ENCODE data around the gene CCDC186. TPM values are rescaled to one million over a fixed set of nuclear protein-coding genes. Genes with fewer than 3 reads are reported as not detected.

Gene CCDC186
- total and polyA plus RNA-seq, 2 of the 13 experiments (the other 11 are each of a cell fraction or from before 2014, with no cell fraction given), result 4.2 to 11.8 TPM

DNA sequence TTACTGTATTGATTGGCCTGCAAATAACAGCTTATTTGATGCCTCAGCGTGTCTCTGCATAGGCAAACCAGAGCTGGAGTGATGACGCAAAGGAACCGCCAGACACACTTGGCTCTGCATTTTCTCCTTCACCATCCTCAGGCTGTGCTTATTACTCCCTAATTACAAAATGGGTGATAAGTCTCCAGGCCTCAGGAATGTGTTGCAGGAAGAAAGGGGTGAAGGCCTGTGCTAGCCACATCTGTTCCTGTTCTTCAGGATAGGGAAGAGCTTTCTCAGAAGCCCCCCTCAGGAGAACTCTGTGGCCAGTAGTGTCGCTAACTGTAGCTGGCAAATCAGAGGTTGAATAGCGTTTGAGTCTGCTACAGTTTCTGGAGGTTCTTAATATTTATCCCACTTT is 10.3 kb upstream of the CCDC186 start (continued):
- no peak for TF ChIP-seq NR1H2 (CRISPR knock-in tag; IDR thresholded peaks at IDR 0.05; ENCODE audit: borderline replicate concordance, low read depth)

DNA sequence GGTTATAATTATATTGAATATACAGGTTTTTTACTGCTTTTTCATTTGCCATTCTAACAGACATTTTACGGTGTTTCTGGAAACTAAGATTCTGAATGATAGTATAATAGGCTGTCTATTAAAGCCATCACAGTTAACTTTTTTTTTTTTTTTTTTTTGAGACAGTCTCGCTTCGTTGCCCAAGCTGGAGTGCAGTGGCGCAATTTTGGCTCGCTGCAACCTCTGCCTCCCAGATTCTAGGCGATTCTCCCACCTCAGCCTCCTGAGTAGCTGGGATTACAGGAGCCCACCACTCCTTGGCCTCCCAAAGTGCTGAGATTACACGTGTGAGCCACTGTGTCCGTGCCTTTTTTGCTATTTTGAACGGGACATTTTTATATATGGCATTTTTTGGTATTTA is 9.6 kb upstream of the CCDC186 start:
- Histone ChIP-seq H3K4me1 (ENCODE audit: insufficient read depth, low read length) (no peaks in the 10 kb centered on the region), H3K9me3 (ENCODE audit: low read length) (no peaks in the 10 kb centered on the region), H3K4me3 (replicated peaks in 1 of 3; ENCODE audit: insufficient read depth in 1 of 3, low read depth in 2 of 3, low read length in 3 of 3) (no peak overlapping the region), H3K36me3 (replicated peaks in 1 of 2; ENCODE audit: control insufficient read depth in 1 of 2, insufficient read depth in 2 of 2, low read length in 2 of 2) (no peaks in the 10 kb centered on the region), H3K9ac (ENCODE audit: insufficient read depth, low read depth, low read length) (no peak overlapping the region), H4K20me1 (ENCODE audit: insufficient read depth, low read length) (no peaks in the 10 kb centered on the region), H3K27ac (ENCODE audit: extremely low read length, insufficient read depth, low read length) (no peak overlapping the region), H3K79me2 (ENCODE audit: insufficient read depth, low read length) (no peaks in the 10 kb centered on the region), H3K4me2 (ENCODE audit: low read depth, low read length) (no peak overlapping the region), H2AFZ (ENCODE audit: low read length) (no peak overlapping the region), H3K27me3 (ENCODE audit: control insufficient read depth in 1 of 2, insufficient read depth in 2 of 2, low read length in 2 of 2) (peaks cover 0 to 9% of the 10 kb centered on the region in 2 experiments; a peak in 1 of 5 replicates)
- no peak for ATAC-seq
- POLR2A ChIA-PET, result no interaction called here
- CTCF ChIA-PET (ENCODE audit: low intra/inter-chr PET ratio, low total read pairs), result no interaction called here
- BruUV-seq (replicated peaks), result no TSS peak
- WGBS (ENCODE audit: low lambda C conversion rate), result 22% methylated on average over 9 of the region's 9 CpGs
- no peak for TF ChIP-seq ERF (CRISPR knock-in tag; IDR thresholded peaks at IDR 0.05)
- TF ChIP-seq SSRP1 (CRISPR knock-in tag; IDR thresholded peaks at IDR 0.05), result no peak
- no peak for TF ChIP-seq CHCHD3 (CRISPR knock-in tag; IDR thresholded peaks at IDR 0.05)
- TF ChIP-seq ZNF326 (CRISPR knock-in tag; IDR thresholded peaks at IDR 0.05; ENCODE audit: borderline replicate concordance), result no peak
- no peak for TF ChIP-seq RBM22 (optimal IDR thresholded peaks at IDR 0.05; ENCODE audit: low read length)
- TF ChIP-seq NR3C1 (CRISPR knock-in tag; IDR thresholded peaks at IDR 0.05), result no peak
- no peak for TF ChIP-seq PPARG (CRISPR knock-in tag; conservative IDR thresholded peaks at IDR 0.05)
- TF ChIP-seq MED13 (CRISPR knock-in tag; IDR thresholded peaks at IDR 0.05), result no peak
- DNase-seq (ENCODE audit: low spot score), result no peak
- in situ Hi-C loops (cut with HindIII; ENCODE audit: extremely low pct_ligation_motif_present, low pct_unique_long_range_greater_than_20kb) (no loop called here), intact Hi-C loops (cut with micrococcal nuclease; ENCODE audit: unreplicated experiment) (no loop called here)
- no peak for FAIRE-seq

DNA sequence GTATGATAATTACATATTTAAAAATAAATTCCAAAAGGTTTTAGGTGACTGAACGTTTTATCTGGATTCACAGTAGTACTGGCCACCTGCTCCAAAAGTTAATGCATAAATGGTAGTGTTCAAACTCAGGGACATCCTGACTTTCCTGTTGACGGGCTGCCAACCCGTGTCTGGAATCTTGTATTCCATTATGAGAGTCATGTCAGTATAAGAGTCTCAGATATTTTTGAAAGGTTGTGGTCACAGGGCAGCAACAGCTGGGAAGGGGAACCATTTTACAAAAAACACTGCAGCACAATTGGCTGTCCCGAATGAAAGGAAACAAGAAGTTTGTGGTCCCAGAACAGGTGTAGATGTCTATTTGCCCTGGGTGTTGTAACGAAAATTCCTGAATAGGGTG is 8.0 kb upstream of the CCDC186 start:
- intact Hi-C loops (cut with micrococcal nuclease; ENCODE audit: unreplicated experiment) (no loop called here), in situ Hi-C loops (cut with HindIII; ENCODE audit: extremely low pct_ligation_motif_present, low pct_unique_long_range_greater_than_20kb) (no loop called here)
- 6% methylated on average over 5 of the region's 5 CpGs for WGBS (ENCODE audit: low lambda C conversion rate)
- H3K27ac ChIP-seq (ENCODE audit: extremely low read length, insufficient read depth, low read length), result no peak overlapping the region
- no peaks in the 10 kb centered on the region for H4K20me1 ChIP-seq (ENCODE audit: insufficient read depth, low read length)
- H3K4me2 ChIP-seq (ENCODE audit: low read depth, low read length), result no peak overlapping the region
- no TSS peak for BruUV-seq (replicated peaks)
- ChIA-PET POLR2A (no interaction called here), CTCF (ENCODE audit: low intra/inter-chr PET ratio, low total read pairs) (no interaction called here)
- DNase-seq (ENCODE audit: low spot score) (no peak), ATAC-seq (no peak), FAIRE-seq (no peak)
- peaks cover 0 to 5% of the 10 kb centered on the region in 2 experiments; a peak in 1 of 5 replicates for H3K27me3 ChIP-seq (ENCODE audit: control insufficient read depth in 1 of 2, insufficient read depth in 2 of 2, low read length in 2 of 2)
- no peaks in the 10 kb centered on the region for H3K4me1 ChIP-seq (ENCODE audit: insufficient read depth, low read length)
- no peaks in the 10 kb centered on the region for H3K36me3 ChIP-seq (replicated peaks in 1 of 2; ENCODE audit: control insufficient read depth in 1 of 2, insufficient read depth in 2 of 2, low read length in 2 of 2)
- H2AFZ ChIP-seq (ENCODE audit: low read length), result no peak overlapping the region
- H3K9me3 ChIP-seq (ENCODE audit: low read length), result no peaks in the 10 kb centered on the region
- H3K79me2 ChIP-seq (ENCODE audit: insufficient read depth, low read length), result no peaks in the 10 kb centered on the region
- H3K9ac ChIP-seq (ENCODE audit: insufficient read depth, low read depth, low read length), result no peak overlapping the region
- H3K4me3 ChIP-seq (replicated peaks in 1 of 3; ENCODE audit: insufficient read depth in 1 of 3, low read depth in 2 of 3, low read length in 3 of 3), result no peak overlapping the region
- no peak for TF ChIP-seq KMT2B (CRISPR knock-in tag; IDR thresholded peaks at IDR 0.05)
- no peak for TF ChIP-seq AKAP8 (CRISPR knock-in tag; IDR thresholded peaks at IDR 0.05)
- TF ChIP-seq HNRNPH1 (optimal IDR thresholded peaks at IDR 0.05; ENCODE audit: low read depth, low read length), result no peak
- TF ChIP-seq ZNF724P (CRISPR knock-in tag; IDR thresholded peaks at IDR 0.05; ENCODE audit: borderline replicate concordance), result no peak
- no peak for TF ChIP-seq MAFK (conservative IDR thresholded peaks at IDR 0.05 in 1 of 2, IDR thresholded peaks at IDR 0.05 in 1 of 2; ENCODE audit: low read length in 2 of 2)
- TF ChIP-seq MEIS2 (CRISPR knock-in tag; IDR thresholded peaks at IDR 0.05), result no peak
- no peak for TF ChIP-seq FOXP1 (IDR thresholded peaks at IDR 0.05)
- TF ChIP-seq FOXP1 (CRISPR knock-in tag; IDR thresholded peaks at IDR 0.05), result no peak
- no peak for TF ChIP-seq ZKSCAN1 (IDR thresholded peaks at IDR 0.05; ENCODE audit: low read length)
- TF ChIP-seq, protein P1, sequence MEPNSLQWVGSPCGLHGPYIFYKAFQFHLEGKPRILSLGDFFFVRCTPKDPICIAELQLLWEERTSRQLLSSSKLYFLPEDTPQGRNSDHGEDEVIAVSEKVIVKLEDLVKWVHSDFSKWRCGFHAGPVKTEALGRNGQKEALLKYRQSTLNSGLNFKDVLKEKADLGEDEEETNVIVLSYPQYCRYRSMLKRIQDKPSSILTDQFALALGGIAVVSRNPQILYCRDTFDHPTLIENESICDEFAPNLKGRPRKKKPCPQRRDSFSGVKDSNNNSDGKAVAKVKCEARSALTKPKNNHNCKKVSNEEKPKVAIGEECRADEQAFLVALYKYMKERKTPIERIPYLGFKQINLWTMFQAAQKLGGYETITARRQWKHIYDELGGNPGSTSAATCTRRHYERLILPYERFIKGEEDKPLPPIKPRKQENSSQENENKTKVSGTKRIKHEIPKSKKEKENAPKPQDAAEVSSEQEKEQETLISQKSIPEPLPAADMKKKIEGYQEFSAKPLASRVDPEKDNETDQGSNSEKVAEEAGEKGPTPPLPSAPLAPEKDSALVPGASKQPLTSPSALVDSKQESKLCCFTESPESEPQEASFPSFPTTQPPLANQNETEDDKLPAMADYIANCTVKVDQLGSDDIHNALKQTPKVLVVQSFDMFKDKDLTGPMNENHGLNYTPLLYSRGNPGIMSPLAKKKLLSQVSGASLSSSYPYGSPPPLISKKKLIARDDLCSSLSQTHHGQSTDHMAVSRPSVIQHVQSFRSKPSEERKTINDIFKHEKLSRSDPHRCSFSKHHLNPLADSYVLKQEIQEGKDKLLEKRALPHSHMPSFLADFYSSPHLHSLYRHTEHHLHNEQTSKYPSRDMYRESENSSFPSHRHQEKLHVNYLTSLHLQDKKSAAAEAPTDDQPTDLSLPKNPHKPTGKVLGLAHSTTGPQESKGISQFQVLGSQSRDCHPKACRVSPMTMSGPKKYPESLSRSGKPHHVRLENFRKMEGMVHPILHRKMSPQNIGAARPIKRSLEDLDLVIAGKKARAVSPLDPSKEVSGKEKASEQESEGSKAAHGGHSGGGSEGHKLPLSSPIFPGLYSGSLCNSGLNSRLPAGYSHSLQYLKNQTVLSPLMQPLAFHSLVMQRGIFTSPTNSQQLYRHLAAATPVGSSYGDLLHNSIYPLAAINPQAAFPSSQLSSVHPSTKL (CRISPR knock-in tag; IDR thresholded peaks at IDR 0.05), result no peak

Data from HepG2 (cell line).